Measurements from ENCODE around the gene MKKS.

The MKKS gene

GRCh38 chr20:10472871-10473270 lies 38.8 kb upstream of the MKKS start:
- TF ChIP-seq Cebpa-rat (IDR thresholded peaks at IDR 0.05): no peak

GRCh38 chr20:10470276-10470675 lies 36.3 kb upstream of the MKKS start:
- TF ChIP-seq Cebpa-rat (IDR thresholded peaks at IDR 0.05): no peak
- Histone ChIP-seq H3K36me3 (peaks cover 0 to 13% (median 8%) of the 10 kb centered on the region in 11 experiments; a peak in 9 of 22 replicates), H3K9ac (no peak overlapping the region), H4K20me1 (peaks cover 0 to 7% (median 0%) of the 10 kb centered on the region in 11 experiments; a peak in 2 of 22 replicates), H3K4me3 (no peak overlapping the region), H3K27ac (peak overlapping the region in 4 of 11 experiments; percentile 5 to 60 (median 28); a peak in 4 of 22 replicates), H3K4me2 (peak overlapping the region in 6 of 11 experiments; percentile 33 to 77 (median 56); a peak in 11 of 22 replicates), H3K27me3 (no peaks in the 10 kb centered on the region), H3K4me1 (peaks cover 17 to 60% (median 43%) of the 10 kb centered on the region in 10 experiments), H3K9me3 (replicated peaks in 1 of 11) (peaks cover 0 to 13% (median 8%) of the 10 kb centered on the region in 11 experiments; a peak in 11 of 22 replicates)

More at GRCh38 chr20:10472871-10473270, 38.8 kb upstream of the MKKS start:
- Histone ChIP-seq H3K36me3 (peaks cover 0 to 10% (median 7%) of the 10 kb centered on the region in 11 experiments; a peak in 7 of 22 replicates), H3K27me3 (no peaks in the 10 kb centered on the region), H3K4me1 (peaks cover 33 to 82% (median 68%) of the 10 kb centered on the region in 10 experiments), H3K4me3 (no peak overlapping the region), H3K27ac (peak overlapping the region in 2 of 11 experiments; percentile 28 to 81; a peak in 2 of 22 replicates), H3K4me2 (peak overlapping the region in 5 of 11 experiments; percentile 87 to 93 (median 88); a peak in 8 of 22 replicates), H3K9ac (0 out of 22 replicates have a peak overlapping the region, but pooled peaks of 1 of the 11 experiments have one; percentile 21), H3K9me3 (replicated peaks in 1 of 11) (peaks cover 0 to 13% (median 8%) of the 10 kb centered on the region in 11 experiments; a peak in 11 of 22 replicates), H4K20me1 (peaks cover 0 to 7% (median 0%) of the 10 kb centered on the region in 11 experiments; a peak in 2 of 22 replicates)

GRCh38 chr20:10469599-10469998 lies 35.6 kb upstream of the MKKS start:
- Histone ChIP-seq H4K20me1 (peaks cover 0 to under 1% (median 0%) of the 10 kb centered on the region in 11 experiments; a peak in 2 of 22 replicates), H3K27ac (peak overlapping the region in 6 of 11 experiments; percentile 5 to 60 (median 32); a peak in 8 of 22 replicates), H3K36me3 (peaks cover 6 to 20% (median 13%) of the 10 kb centered on the region in 11 experiments; a peak in 14 of 22 replicates), H3K4me2 (peak overlapping the region in 6 of 11 experiments; percentile 33 to 77 (median 56); a peak in 11 of 22 replicates), H3K9ac (no peak overlapping the region), H3K4me1 (peaks cover 10 to 53% (median 36%) of the 10 kb centered on the region in 10 experiments), H3K27me3 (no peaks in the 10 kb centered on the region), H3K4me3 (no peak overlapping the region), H3K9me3 (replicated peaks in 1 of 11) (peaks cover 0 to 13% (median 8%) of the 10 kb centered on the region in 11 experiments; a peak in 11 of 22 replicates)
- TF ChIP-seq Cebpa-rat (IDR thresholded peaks at IDR 0.05): no peak

- Histone ChIP-seq H3K4me2 (peak overlapping the region in 4 of 11 experiments; percentile 40 to 73 (median 56); a peak in 7 of 22 replicates), H3K27ac (no peak overlapping the region), H3K36me3 (peaks cover 7 to 25% (median 14%) of the 10 kb centered on the region in 11 experiments; a peak in 14 of 22 replicates), H3K4me3 (no peak overlapping the region), H3K4me1 (peaks cover 4 to 47% (median 30%) of the 10 kb centered on the region in 10 experiments), H3K9ac (peak overlapping the region in 1 of 11 experiments; percentile 14; a peak in 1 of 22 replicates), H4K20me1 (no peaks in the 10 kb centered on the region; a peak in 1 of 22 replicates), H3K9me3 (replicated peaks in 1 of 11) (peaks cover 0 to 18% (median 8%) of the 10 kb centered on the region in 11 experiments; a peak in 11 of 22 replicates), H3K27me3 (no peaks in the 10 kb centered on the region)
- TF ChIP-seq Cebpa-rat (IDR thresholded peaks at IDR 0.05): no peak
These were observed 35.0 kb upstream of the MKKS start for GRCh38 chr20:10469056-10469455.

GRCh38 chr20:10468340-10468845 lies 34.4 kb upstream of the MKKS start:
- H3K9ac ChIP-seq: no peak overlapping the region
- H3K4me1 ChIP-seq: peaks cover 0 to 46% (median 27%) of the 10 kb centered on the region in 10 experiments; a peak in 15 of 20 replicates
- no peak for TF ChIP-seq Cebpa-rat (IDR thresholded peaks at IDR 0.05)
- peak overlapping the region in 4 of 11 experiments; percentile 40 to 73 (median 56); a peak in 8 of 22 replicates for H3K4me2 ChIP-seq
- H3K4me3 ChIP-seq: no peak overlapping the region
- no peaks in the 10 kb centered on the region for H3K27me3 ChIP-seq
- peaks cover 0 to 24% (median 12%) of the 10 kb centered on the region in 11 experiments; a peak in 12 of 22 replicates for H3K9me3 ChIP-seq (replicated peaks in 1 of 11)
- H3K36me3 ChIP-seq: peaks cover 7 to 28% (median 20%) of the 10 kb centered on the region in 11 experiments; a peak in 14 of 22 replicates
- H3K27ac ChIP-seq: no peak overlapping the region
- no peaks in the 10 kb centered on the region; a peak in 1 of 22 replicates for H4K20me1 ChIP-seq

GRCh38 chr20:10467681-10468339 lies 33.8 kb upstream of the MKKS start:
- no peak overlapping the region for H3K9ac ChIP-seq
- no peak for TF ChIP-seq Cebpa-rat (IDR thresholded peaks at IDR 0.05)
- H3K9me3 ChIP-seq (replicated peaks in 1 of 11): peaks cover 0 to 30% (median 18%) of the 10 kb centered on the region in 11 experiments; a peak in 12 of 22 replicates
- peaks cover 7 to 34% (median 22%) of the 10 kb centered on the region in 11 experiments; a peak in 15 of 22 replicates for H3K36me3 ChIP-seq
- H3K27me3 ChIP-seq: no peaks in the 10 kb centered on the region
- no peak overlapping the region for H3K4me3 ChIP-seq
- H4K20me1 ChIP-seq: no peaks in the 10 kb centered on the region
- H3K4me1 ChIP-seq: peaks cover 0 to 46% (median 26%) of the 10 kb centered on the region in 10 experiments; a peak in 12 of 20 replicates
- H3K27ac ChIP-seq: no peak overlapping the region
- peak overlapping the region in 4 of 11 experiments; percentile 2 to 73 (median 52); a peak in 4 of 22 replicates for H3K4me2 ChIP-seq

- no peak for TF ChIP-seq Cebpa-rat (IDR thresholded peaks at IDR 0.05)
- Histone ChIP-seq H3K36me3 (peaks cover 7 to 31% (median 22%) of the 10 kb centered on the region in 11 experiments; a peak in 16 of 22 replicates), H3K9ac (no peak overlapping the region), H3K4me2 (no peak overlapping the region), H3K9me3 (replicated peaks in 1 of 11) (peaks cover 0 to 27% (median 18%) of the 10 kb centered on the region in 11 experiments; a peak in 12 of 22 replicates), H3K4me1 (peaks cover 0 to 54% (median 33%) of the 10 kb centered on the region in 10 experiments; a peak in 12 of 20 replicates), H3K4me3 (no peak overlapping the region), H3K27ac (no peak overlapping the region), H4K20me1 (no peaks in the 10 kb centered on the region), H3K27me3 (no peaks in the 10 kb centered on the region)
These were observed 32.8 kb upstream of the MKKS start for GRCh38 chr20:10466855-10467254.

GRCh38 chr20:10466325-10466724 lies 32.3 kb upstream of the MKKS start:
- Histone ChIP-seq H3K9ac (no peak overlapping the region), H3K9me3 (replicated peaks in 1 of 11) (peaks cover 0 to 26% (median 15%) of the 10 kb centered on the region in 11 experiments; a peak in 11 of 22 replicates), H4K20me1 (no peaks in the 10 kb centered on the region), H3K36me3 (peaks cover 11 to 31% (median 21%) of the 10 kb centered on the region in 11 experiments; a peak in 17 of 22 replicates), H3K27ac (no peak overlapping the region), H3K4me3 (no peak overlapping the region), H3K4me1 (peaks cover 0 to 59% (median 36%) of the 10 kb centered on the region in 10 experiments; a peak in 12 of 20 replicates), H3K4me2 (no peak overlapping the region), H3K27me3 (no peaks in the 10 kb centered on the region)
- no peak for TF ChIP-seq Cebpa-rat (IDR thresholded peaks at IDR 0.05)

Measured in BLaER1 treated with 17β-estradiol and CSF1 and Interleukin-3, amounts not matched to agents 10 nM and 100 nM (cell line).